Erythroblast (primary cell): ENCODE data around the gene MACROD2.

Experiments
- GATA1 ChIP-seq: IDR thresholded peaks from 2 replicates; pipeline ENCODE4 v1.6.1; 2011; ENCODE audit warnings: low read depth, mild to moderate bottlenecking, control low read depth, low read length, moderate library complexity
- POLR2A ChIP-seq: IDR thresholded peaks from 2 replicates; pipeline ENCODE4 v1.6.1; 2011; ENCODE audit warnings: mild to moderate bottlenecking, low read length

GRCh38 chr20:16050366-16050765, 2055.1 kb downstream of the MACROD2 start:
- no peak for TF ChIP-seq POLR2A
- TF ChIP-seq GATA1 = no peak
